Measurements from ENCODE around the gene ZNF248. TPM values are rescaled to one million over a fixed set of nuclear protein-coding genes. Genes with fewer than 3 reads are reported as not detected.
"Not testable (repeated sequence)": the region's sequence is repeated elsewhere in the genome, so short reads cannot be mapped to it uniquely, and the experiment has no call there.

Gene ZNF248
- total RNA-seq, 1 experiment from 2014 or later: 14.7 TPM

DNA sequence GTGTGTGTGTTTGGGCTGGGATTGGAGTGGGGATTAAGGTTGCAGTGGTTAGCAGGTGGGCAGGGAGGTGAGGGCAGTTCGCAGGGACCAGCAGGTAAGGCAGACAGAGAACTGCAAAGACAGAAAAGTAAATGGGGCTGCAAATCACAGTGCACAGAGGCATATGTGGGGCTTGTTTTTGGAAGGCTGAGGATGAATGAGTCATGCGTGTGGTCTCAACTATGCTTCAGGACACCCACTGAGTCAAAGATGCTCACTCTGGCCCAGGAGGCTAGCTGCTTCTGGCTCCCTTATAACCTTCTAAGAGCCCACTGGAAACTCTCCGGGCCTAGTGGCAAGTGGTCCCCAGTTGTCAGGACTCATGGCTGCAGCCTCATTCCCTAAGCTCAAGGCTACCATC is 118.2 kb downstream of the ZNF248 start:
- H3K4me1 ChIP-seq: no peaks in the 10 kb centered on the region
- H3K36me3 ChIP-seq: no peaks in the 10 kb centered on the region
- H3K9me3 ChIP-seq (replicated peaks): no peaks in the 10 kb centered on the region
- H3K4me3 ChIP-seq: no peak overlapping the region
- H3K27me3 ChIP-seq: no peaks in the 10 kb centered on the region
- no peak overlapping the region for H3K27ac ChIP-seq
- DNase-seq: no peak

DNA sequence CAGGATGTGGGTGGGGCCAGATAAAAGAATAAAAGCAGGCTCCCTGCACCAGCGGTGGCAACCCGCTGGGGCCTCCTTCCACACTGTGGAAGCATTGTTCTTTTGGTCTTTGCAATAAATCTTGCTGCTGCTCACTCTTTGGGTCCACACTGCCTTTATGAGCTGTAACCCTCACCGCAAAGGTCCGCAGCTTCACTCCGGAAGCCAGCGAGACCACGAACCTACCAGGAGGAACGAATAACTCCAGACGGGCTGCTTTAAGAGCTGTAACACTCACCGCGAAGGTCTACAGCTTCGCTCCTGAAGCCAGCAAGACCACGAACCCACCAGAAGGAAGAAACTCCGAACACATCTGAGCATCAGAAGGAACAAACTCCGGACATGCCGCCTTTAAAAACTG is 119.2 kb downstream of the ZNF248 start:
- DNase-seq; H3K27ac ChIP-seq; H3K36me3 ChIP-seq; H3K4me1 ChIP-seq; H3K27me3 ChIP-seq; H3K9me3 ChIP-seq (replicated peaks); H3K4me3 ChIP-seq: not testable (repeated sequence)

DNA sequence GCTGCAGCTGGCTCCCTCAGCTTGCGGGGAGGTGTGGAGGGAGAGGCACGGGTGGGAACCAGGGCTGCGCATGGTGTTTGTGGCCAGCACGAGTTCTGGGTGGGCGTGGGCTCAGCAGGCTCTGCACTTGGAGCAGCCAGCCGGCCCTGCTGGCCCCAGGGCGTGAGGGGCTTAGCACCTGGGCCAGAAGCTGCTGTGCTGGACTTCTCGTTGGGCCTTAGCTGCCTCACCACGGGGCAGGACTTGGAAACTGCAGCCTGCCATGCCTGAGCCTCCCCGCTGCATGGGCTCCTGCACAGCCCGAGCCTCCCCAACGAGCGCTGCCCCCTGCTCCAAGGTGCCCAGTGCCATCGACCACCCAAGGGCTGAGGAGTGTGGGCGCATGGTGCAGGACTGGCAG is 120.1 kb downstream of the ZNF248 start:
- H3K27ac ChIP-seq: no peak overlapping the region
- H3K4me3 ChIP-seq: no peak overlapping the region
- no peaks in the 10 kb centered on the region for H3K27me3 ChIP-seq

DNA sequence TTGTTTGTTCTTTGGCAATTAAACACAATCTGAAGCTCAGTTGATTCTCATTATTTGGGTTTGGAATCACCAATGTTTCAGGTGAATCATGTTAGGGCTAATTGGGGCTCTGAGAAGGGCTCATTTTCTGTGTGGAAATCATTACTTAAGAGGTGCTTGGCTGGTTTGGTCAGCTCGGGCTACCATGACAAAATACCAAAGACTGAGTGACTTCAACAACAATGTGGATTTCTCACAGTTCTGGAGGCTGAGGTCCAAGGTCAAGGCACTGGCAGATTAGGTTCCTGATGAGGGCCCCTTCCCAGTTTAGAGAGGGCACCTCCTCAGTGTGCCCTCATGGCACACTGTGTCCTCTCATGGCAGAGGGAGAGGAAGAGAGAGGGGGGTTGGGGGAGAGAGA is 121.3 kb downstream of the ZNF248 start:
- Histone ChIP-seq H3K27me3 (no peaks in the 10 kb centered on the region), H3K27ac (no peak overlapping the region), H3K4me1 (no peaks in the 10 kb centered on the region), H3K4me3 (no peak overlapping the region), H3K9me3 (replicated peaks) (no peaks in the 10 kb centered on the region), H3K36me3 (no peaks in the 10 kb centered on the region)
- DNase-seq: no peak

More for the DNA sequence above, 120.1 kb downstream of the ZNF248 start:
- no peaks in the 10 kb centered on the region for H3K9me3 ChIP-seq (replicated peaks)
- no peaks in the 10 kb centered on the region for H3K36me3 ChIP-seq
- no peaks in the 10 kb centered on the region for H3K4me1 ChIP-seq
- DNase-seq: no peak

DNA sequence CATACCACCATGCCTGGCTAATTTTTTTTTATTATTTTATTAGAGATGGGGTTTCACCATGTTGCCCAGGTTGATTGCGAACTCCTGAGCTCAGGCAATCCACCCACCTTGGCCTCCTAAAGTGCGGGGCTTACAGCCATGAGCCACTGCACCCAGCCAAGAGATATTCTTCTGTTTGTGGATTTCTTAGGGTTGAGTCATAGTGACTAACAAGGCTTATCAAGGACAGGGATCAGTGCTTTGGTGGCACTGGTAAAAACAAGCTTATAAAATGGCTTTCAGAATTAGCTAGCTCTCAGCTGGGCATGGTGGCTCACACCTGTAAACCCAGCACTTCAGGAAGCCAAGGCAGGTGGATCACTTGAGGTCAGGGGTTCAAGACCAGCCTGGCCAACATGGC is 122.4 kb downstream of the ZNF248 start:
- Histone ChIP-seq H3K9me3 (replicated peaks) (no peaks in the 10 kb centered on the region), H3K36me3 (no peaks in the 10 kb centered on the region), H3K4me3 (no peak overlapping the region), H3K27ac (no peak overlapping the region), H3K27me3 (no peaks in the 10 kb centered on the region), H3K4me1 (no peaks in the 10 kb centered on the region)
- no peak for DNase-seq

Other genes starting within 250 kb of the ZNF248 start
- 2.9 and 3.7 TPM in 2 replicates for gene ZNF25, start 119.0 kb upstream of the ZNF248 start, total RNA-seq (2014; rRNA removed; shearing (Covaris generic))
- 13.6 TPM in 2 replicates for gene ZNF33A, start 153.1 kb upstream of the ZNF248 start, total RNA-seq (2014; rRNA removed; shearing (Covaris generic))
- 15.0 and 17.2 TPM in 2 replicates for gene ZNF37A, start 236.7 kb upstream of the ZNF248 start, total RNA-seq (2014; rRNA removed; shearing (Covaris generic))